HEK293T (cell line): Measurements from ENCODE around the gene C9orf152.

Experiments used
- ARNT ChIP-seq: fragments of 450-650 bp; IDR thresholded peaks from 2 replicates; pipeline ENCODE4 v1.6.1; 2017; ENCODE audit warnings: mild to moderate bottlenecking
- BHLHE40 ChIP-seq: fragments of 450-650 bp; IDR thresholded peaks from 2 replicates; pipeline ENCODE4 v1.6.1; 2016; ENCODE audit warnings: mild to moderate bottlenecking, moderate library complexity, borderline replicate concordance
- FOXK2 ChIP-seq: fragments of 450-650 bp; IDR thresholded peaks from 2 replicates; pipeline ENCODE4 v1.6.1; 2016; ENCODE audit warnings: mild to moderate bottlenecking
- FOXM1 ChIP-seq: fragments of 450-650 bp; IDR thresholded peaks from 2 replicates; pipeline ENCODE4 v1.6.1; 2017; ENCODE audit warnings: mild to moderate bottlenecking, borderline replicate concordance
- LEF1 ChIP-seq: fragments of 450-650 bp; IDR thresholded peaks from 2 replicates; pipeline ENCODE4 v1.6.1; 2017; ENCODE audit warnings: mild to moderate bottlenecking, borderline replicate concordance
- SP1 ChIP-seq: fragments of 450-650 bp; IDR thresholded peaks from 2 replicates; pipeline ENCODE4 v1.6.1; 2017
- TF ChIP-seq, protein P1 (sequence below): fragments of 450-650 bp; IDR thresholded peaks from 2 replicates; pipeline ENCODE4 v1.6.1; 2016

DNA sequence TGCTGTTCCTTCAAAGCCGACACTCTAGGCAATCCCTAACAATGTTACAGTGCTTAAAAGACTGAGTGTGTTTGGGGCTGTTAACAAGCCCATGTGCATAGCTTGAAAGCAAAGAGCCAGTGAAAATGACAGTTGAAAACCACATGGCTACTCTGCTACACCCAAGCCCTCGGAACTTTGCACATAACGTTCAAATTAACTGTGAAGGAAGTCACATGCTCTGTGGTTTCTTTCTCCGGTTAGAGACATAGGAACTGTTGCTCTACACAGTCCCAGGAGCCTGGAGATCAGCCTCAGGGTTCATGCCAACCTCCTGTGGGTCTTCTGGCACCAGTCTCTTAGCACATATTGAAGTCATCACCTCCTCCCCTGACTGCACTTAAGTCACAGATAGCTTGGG is 51.1 kb downstream of the C9orf152 start:
- TF ChIP-seq SP1 (no peak), LEF1 (no peak), ARNT (no peak), FOXM1 (no peak), BHLHE40 (no peak), FOXK2 (no peak)
- TF ChIP-seq, protein P1, sequence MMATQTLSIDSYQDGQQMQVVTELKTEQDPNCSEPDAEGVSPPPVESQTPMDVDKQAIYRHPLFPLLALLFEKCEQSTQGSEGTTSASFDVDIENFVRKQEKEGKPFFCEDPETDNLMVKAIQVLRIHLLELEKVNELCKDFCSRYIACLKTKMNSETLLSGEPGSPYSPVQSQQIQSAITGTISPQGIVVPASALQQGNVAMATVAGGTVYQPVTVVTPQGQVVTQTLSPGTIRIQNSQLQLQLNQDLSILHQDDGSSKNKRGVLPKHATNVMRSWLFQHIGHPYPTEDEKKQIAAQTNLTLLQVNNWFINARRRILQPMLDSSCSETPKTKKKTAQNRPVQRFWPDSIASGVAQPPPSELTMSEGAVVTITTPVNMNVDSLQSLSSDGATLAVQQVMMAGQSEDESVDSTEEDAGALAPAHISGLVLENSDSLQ = no peak
